Hypothalamus (tissue), 51 donors: ENCODE data around the gene SEC14L1.
A peak's percentile ranks its signal among the peaks of the same experiment; 100 is the strongest.
"Not testable (repeated sequence)": the region's sequence is repeated elsewhere in the genome, so short reads cannot be mapped to it uniquely, and the experiment has no call there.

Experiments used
- DNase-seq, 51 donors: peaks; one replicate each; lab custom pipeline; 2025; lab: John Stamatoyannopoulos, UW

The SEC14L1 gene

GRCh38 chr17:77254951-77255825 lies 114.4 kb downstream of the SEC14L1 start:
- DNase-seq, result peak in 7 of 51 donors; percentile 8 to 25 (median 19)

GRCh38 chr17:77255970-77256369 lies 115.2 kb downstream of the SEC14L1 start:
- not testable (repeated sequence) for DNase-seq

DNA sequence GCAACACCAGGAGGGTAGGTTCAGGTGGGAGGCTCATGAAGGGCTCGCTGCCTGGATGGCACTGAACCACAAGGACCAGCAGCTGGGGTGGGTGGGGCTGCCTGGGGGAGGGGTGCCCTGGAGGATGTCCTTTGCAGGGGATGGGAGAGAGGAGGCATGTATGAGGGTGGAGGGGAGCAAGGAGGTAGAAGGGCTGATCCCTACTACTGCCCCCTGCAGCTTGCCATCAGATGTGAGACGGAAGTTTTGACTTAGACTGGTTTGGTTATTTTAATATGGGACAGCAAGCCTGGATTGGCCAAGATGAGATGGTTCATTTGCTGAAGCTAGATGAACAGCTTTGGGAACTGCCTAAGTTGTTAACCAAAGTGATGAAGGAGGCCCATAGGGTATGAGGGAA lies 115.9 kb downstream of the SEC14L1 start:
- no peak for DNase-seq

GRCh38 chr17:77257169-77257568 lies 116.4 kb downstream of the SEC14L1 start:
- DNase-seq, result no peak

DNA sequence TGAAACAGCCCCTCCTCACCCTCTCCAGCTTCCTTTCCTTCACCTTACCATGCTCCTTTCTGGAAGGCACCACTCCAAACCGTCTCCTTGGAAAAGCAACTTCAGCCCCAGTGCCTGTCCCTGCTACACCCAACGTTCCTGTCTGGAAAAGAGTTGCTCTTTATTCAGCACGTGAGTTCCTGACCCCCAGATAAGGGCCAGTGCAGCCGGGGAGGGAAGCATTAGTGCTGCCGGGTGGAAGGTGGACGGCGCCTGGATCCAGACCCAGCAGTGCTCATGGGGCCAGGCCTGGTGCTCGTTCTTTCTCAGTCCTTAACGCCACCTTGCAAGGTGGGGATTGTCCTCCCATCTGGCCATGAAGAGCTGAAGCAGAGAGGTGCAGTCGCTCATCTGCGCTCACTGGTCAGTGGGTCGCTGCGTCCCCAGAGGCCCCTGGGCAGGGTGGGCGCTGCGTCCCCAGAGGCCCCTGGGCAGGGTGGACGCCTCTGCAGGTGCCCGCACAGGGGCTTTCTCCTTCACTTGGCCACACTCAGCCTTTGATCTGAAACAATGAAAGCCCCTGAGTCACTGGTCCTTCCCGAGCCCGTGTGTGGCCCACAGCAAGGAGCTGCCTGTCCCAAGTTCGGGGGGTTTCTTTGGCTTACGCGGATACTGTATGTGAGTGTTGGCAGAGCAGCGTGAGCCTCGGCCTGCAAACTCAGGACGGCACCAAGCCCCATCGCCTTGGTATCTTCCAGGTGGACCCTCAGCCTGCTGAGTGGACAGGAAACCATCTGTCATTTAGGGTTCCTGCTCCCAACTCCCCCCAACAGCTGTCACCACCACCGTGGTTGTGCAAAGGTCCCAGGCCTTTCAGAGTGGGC lies 117.1 kb downstream of the SEC14L1 start:
- no peak for DNase-seq

GRCh38 chr17:77258638-77259037 lies 117.9 kb downstream of the SEC14L1 start:
- DNase-seq, result no peak

DNA sequence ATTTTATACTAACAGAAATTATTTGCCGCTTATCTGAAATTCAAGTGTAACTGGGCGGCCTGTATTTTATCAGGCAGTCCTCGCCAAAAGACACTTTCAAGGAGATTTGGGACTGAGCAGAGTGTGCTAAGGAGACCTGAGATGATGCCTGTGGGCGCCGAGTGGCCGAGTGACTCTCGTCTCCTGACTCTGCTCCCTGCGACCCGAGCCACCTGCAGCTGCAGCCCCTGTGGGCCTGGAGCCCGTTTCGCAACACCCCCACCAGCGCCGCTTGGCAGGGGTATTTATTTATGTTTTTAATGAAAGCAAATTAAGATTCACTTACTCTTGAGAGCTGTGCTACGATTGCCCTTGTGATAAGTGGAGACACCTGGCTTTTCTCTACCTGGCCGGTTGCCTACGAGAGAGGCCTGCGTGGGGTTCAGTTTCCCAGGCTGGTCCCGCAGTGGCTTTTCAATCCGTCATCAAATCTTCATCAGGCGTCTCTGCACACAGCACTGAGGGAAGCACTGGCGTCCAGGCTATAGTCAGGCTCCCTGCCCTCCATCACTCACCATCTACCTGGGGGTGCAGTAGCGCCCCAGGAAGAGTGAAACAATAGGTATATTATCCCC lies 124.0 kb downstream of the SEC14L1 start:
- DNase-seq, result no peak

GRCh38 chr17:77266213-77266612 lies 125.4 kb downstream of the SEC14L1 start:
- no peak for DNase-seq
